ENCODE results near the gene STN1.
A peak's percentile ranks its signal among the peaks of the same experiment; 100 is the strongest.

Gene STN1

GRCh38 chr10:103918053-103918846 lies at the start of gene STN1:
TSS of gene STN1 (minus strand) at chr10:103918184. CDS start at chr10:103917594, 590 bp downstream.
- DNase-seq: peak; percentile 88

- no peak for DNase-seq
These were observed 49.6 kb upstream of the STN1 start for GRCh38 chr10:103967448-103968071.

- peak; percentile 40 for DNase-seq
These were observed 48.9 kb upstream of the STN1 start, which contains the start of gene SLK for GRCh38 chr10:103966671-103967447. TSS of gene SLK (plus strand) at chr10:103967140. CDS start at chr10:103967746, 606 bp downstream.

DNA sequence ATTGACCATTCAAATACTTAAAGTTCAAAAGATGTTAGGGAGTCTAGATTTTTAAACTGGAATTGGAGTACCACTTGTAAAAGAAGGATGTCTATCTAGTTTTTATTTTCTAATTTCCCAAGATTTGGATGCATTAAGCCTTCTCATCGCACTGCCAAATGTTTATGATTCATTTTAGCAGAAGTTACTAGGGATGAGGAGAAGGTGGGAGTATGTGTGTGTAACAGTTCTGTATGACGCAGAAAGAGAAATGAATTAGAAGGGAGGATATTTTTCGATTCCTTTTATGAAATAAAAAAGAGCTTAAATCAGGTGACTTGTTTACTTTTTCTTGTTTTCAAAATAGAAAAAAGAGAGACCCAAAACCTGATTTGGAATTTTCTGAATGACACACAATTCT lies 42.1 kb upstream of the STN1 start:
- DNase-seq: no peak

GRCh38 chr10:103958996-103959395 lies 41.0 kb upstream of the STN1 start:
- no peak for DNase-seq

DNA sequence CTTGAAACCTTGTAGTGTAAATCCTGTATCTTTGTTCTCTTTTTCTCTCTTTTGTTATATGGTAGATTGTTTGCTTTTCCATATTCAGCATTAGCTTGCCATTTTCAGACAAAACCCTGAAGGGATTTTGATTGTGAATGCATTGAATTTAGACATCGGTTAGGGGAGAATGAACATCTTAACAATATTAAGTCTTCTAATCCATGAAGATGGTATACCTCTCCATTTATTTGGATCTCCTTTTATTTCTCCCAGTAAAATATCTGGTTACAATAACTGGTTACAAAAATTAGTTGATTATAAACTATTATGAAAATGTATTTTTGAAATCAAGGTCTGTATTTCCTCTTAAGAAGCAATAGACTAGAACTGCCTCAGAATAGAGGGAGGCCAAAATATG lies 36.6 kb upstream of the STN1 start:
- DNase-seq: no peak

- DNase-seq: no peak
These were observed 34.0 kb upstream of the STN1 start for GRCh38 chr10:103951942-103952341.

DNA sequence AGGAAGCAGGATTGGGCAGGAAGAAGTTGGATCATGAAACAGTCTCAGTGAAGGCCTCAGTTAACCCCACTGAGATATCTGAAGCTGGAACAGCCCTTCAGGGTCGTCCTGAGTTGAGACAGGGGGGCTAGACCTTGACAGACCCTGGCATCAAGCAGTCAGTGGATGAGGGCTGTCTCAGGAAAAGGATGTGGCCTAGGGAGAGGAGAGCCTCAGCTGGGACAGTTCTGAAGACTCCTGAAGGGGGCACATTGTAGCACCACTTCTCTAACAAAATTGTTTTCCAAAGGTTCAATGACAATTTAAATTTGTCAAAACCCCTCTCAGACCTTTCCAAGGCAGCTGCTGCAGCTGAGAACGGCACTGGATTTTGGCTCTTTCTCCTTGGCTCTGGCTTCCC lies 33.2 kb upstream of the STN1 start:
- no peak for DNase-seq

DNA sequence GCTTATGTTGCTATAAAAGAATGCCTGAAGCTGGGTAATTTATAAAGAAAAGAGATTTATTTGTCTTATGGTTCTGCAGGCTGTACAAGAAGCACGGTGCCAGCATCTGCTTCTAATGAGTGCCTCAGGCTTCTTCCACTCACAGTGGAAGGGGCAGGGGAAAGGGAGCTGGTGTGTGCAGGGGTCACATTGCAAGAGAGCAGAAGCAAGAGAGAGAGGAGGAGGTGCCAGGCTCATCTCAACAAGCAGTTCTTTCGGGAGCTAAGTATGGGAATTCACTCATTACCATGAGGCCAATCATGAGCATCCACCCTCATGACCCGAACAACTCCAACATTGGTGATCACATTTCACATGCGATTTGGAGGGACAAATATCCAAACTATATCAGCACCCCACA lies 31.7 kb upstream of the STN1 start:
- DNase-seq: no peak

- DNase-seq: no peak
These were observed 30.0 kb upstream of the STN1 start for GRCh38 chr10:103947799-103948516.

GRCh38 chr10:103942866-103943265 lies 24.9 kb upstream of the STN1 start:
- no peak for DNase-seq

DNA sequence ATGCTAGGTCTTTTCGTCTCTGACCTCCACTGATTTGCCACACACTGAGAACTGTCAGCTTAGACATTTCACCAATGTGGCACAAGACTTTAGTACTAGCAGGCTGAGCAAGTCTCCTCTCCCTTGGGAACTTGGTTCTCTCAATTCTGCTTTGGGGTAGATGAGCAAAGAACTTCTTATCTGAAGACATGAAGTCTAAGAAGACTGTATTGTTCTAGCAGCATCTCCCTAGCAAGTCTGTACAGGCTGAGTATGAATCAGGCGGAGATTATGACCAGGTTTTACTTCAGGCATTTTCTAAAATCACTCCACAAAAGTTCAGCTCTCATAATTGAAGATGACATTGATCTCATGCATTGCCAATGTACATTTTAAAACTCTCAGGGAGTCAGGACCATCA lies 23.8 kb upstream of the STN1 start:
- no peak for DNase-seq

DNA sequence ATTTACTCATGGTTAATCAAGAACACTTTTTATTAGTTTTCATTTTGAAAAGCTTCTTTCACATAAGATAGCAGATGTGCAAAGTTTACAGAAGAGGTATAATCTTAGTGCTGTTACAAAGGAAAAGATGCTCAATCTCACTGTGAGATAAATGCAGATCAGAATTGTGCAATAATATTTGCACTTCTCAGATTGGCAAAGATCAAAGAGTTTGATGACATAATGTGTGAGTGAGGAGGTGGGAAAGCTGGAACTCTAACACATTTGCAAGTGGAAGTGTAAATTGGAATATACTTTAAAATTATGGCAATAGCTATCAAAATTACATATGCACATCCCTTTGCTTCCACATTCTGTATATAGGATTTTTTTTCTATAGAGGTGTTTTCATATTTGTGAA lies 21.5 kb upstream of the STN1 start:
- no peak for DNase-seq

DNA sequence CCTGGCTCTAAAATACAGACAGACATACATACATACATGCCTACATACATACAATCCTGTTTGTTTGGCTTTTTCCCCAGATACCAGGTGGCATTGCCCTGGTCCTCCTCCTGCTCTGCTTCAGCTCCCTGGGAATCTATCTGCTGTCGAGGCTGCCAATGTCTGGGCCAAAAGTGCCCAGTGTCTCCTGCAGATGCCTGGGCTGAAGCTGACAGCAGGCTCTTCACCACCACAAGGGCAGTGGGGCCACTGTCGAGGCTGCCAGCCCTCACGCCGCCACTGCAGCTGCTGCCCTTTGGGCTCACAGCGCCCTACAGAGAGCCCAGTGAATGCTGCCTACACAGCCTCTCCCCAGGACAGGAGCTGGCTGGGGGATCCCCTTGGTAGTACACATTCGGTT lies 18.0 kb upstream of the STN1 start:
- DNase-seq: no peak

DNA sequence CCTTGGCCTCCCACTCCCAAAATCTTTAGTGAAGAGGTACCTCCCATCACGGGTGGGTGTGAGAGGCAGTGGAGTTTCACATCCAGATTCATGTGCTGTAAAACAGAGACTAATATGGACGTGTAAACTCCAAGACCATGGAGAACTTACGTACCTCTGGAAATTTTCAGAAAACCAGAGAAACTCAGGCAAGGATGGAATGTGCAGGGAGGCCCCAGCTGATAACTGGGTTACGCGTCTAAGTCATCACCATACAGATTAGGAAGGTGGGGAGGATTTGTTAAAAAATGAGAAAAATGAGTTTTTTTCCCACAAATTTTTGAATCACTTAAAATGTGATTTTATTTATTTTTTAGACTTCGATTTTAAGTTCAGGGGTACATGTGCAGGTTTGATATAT lies 16.3 kb upstream of the STN1 start:
- DNase-seq: no peak

DNA sequence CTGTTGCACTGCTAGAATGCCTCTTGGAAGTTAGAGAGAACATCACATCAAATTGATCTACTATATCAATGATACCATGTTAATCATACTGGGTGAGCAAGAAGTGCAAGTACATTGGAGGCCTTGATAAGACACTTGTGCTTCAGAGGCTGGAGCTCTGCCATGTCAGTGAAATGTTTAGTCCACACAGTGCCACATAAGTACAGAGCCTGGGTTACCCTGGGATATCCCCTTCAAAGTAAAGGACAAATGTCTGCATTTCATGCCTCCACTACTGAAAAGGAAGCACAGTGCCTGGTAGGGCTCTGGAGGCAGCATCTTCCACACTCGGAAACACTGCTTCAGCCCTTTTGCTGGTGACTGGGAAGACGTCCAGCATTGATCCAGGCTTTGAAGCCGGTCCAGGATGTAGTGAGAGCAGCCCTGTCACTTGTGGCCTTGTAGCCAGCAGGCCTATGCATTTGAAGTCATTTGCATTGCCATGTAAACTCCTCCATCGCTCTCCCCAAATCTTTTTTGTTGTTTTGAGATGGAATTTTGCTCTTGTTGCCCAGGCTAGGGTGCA lies 15.7 kb upstream of the STN1 start:
- no peak for DNase-seq

GRCh38 chr10:103932971-103933370 lies 15.0 kb upstream of the STN1 start:
- DNase-seq: no peak

DNA sequence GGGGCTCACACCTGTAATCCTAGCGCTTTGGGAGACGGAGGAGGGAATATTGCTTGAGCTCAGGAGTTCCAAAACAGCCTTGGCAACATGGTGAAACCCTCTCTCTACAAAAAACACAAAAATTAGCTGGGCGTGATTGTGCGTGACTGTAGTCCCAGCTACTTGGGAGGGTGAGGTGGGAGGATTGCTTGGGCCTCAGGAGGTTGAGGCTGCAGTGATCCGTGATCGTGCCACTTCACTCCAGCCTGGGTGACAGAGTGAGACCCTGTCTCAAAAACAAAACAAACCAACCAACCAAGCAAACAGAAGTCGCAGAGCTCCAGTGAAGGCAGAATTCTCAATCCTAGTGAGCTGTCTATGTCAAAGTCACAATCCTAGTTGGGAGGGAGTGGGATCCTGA lies 14.3 kb upstream of the STN1 start:
- DNase-seq: no peak

DNA sequence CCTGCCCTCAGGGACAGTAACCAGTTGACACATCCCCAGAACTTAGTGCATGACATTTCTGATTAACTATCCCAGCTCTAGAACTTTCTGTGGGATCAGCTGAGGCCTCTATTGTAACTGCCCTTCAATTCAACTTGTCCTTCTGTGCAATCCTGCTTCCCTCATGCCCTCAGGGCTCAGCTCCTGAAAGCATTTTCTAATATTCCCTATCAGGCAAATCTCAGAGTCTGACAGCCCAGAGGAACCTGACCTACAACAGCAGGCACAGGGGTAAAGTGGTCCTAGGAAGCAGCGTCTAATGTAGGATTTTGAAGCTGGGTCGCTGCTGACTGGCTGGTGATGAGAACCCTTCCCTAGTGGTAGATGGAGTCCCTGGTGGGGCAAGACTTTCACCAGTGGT lies 13.6 kb upstream of the STN1 start:
- DNase-seq: no peak

GRCh38 chr10:103930881-103931280 lies 12.9 kb upstream of the STN1 start:
- DNase-seq: no peak

DNA sequence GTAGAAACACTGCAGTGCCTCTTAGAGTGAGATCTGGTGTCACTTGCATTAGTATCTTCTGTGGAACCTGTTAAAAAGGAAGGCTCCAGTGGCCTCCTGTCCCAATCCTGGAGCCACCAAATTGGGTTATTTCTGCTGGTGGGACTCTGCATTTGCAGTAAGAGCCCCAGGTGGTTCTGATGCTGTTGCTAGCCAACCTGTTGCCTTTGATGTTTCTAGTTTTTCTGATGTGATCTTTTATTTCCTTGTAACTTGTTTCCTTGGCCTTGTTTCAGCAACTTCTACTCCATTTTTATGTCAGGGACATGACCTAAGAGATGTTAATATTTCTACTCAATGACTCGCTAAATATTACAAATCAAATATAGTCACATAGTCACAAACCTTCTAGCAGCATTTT lies 12.5 kb upstream of the STN1 start:
- DNase-seq: no peak

GRCh38 chr10:103929381-103929921 lies 11.5 kb upstream of the STN1 start:
- no peak for DNase-seq

DNA sequence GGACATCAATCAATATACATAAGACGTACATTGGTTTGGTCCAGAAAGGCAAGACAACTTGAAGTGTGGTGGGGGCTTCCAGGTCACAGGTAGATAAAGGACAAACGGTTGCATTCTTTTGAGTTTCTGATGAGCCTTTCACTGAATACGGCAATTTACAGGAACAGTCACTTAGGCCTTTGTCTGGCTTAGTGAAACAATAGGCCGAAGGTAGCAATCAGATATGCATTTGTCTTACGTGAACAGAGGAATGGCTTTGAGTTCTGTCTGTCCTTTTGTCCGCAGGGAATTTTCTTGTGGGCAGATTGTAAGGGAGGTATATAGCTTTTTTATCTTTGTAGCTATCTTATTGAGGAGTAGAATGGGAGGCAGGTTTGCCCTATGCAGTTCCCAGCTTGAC lies 10.8 kb upstream of the STN1 start:
- DNase-seq: no peak
